Mesenchymal stem cell (in vitro differentiated cells and primary cell): ENCODE measurements around the gene IL1RAPL2.
A peak's percentile ranks its signal among the peaks of the same experiment; 100 is the strongest.

Experiments used
- DNase-seq: peaks from one replicate; pipeline ENCODE4 v3.0.0-alpha.2; 2013
- H2AFZ ChIP-seq: one replicate; pipeline ENCODE4 v1.6.1; 2013; ENCODE audit warnings: low read depth, mild to moderate bottlenecking, control low read depth, inconsistent platforms, low read length, moderate library complexity
- H2AK5ac ChIP-seq: 2 replicates; pipeline ENCODE4 v1.6.1; 2013; ENCODE audit warnings: low read length, moderate library complexity, mild to moderate bottlenecking, inconsistent platforms; ENCODE audit not compliant: severe bottlenecking
- H2BK120ac ChIP-seq: one replicate; pipeline ENCODE4 v1.6.1; 2013; ENCODE audit warnings: low read depth, mild to moderate bottlenecking, inconsistent platforms, low read length, moderate library complexity
- H2BK12ac ChIP-seq, 2 experiments: one replicate each; pipeline ENCODE4 v1.6.1; 2013; ENCODE audit warnings: inconsistent platforms in 2 of 2, low read length in 2 of 2, mild to moderate bottlenecking in 2 of 2, moderate library complexity in 2 of 2, control low read depth in 1 of 2
- H2BK15ac ChIP-seq: one replicate; pipeline ENCODE4 v1.6.1; 2013; ENCODE audit warnings: mild to moderate bottlenecking, low read depth, inconsistent platforms; ENCODE audit not compliant: poor library complexity, severe bottlenecking
- H2BK5ac ChIP-seq: 2 replicates; pipeline ENCODE4 v1.6.1; 2013; ENCODE audit warnings: low read depth, mild to moderate bottlenecking, low read length, control low read depth, inconsistent platforms; ENCODE audit not compliant: poor library complexity, severe bottlenecking
- H3K14ac ChIP-seq, 2 experiments: one replicate each; pipeline ENCODE4 v1.6.1; 2013; ENCODE audit warnings: inconsistent platforms in 2 of 2, low read length in 2 of 2, control low read depth in 1 of 2, mild to moderate bottlenecking in 1 of 2, moderate library complexity in 1 of 2
- H3K18ac ChIP-seq, 2 experiments: one replicate each; pipeline ENCODE4 v1.6.1; 2013; ENCODE audit warnings: inconsistent platforms in 2 of 2, low read length in 2 of 2, control low read depth in 1 of 2, low read depth in 1 of 2, mild to moderate bottlenecking in 1 of 2
- H3K23ac ChIP-seq, 2 experiments: one replicate each; pipeline ENCODE4 v1.6.1; 2013; ENCODE audit warnings: inconsistent platforms in 2 of 2, low read length in 2 of 2, mild to moderate bottlenecking in 2 of 2, moderate library complexity in 2 of 2, control low read depth in 1 of 2
- H3K27ac ChIP-seq: 2 replicates; pipeline ENCODE4 v1.5.1; 2013; ENCODE audit warnings: mild to moderate bottlenecking, moderate library complexity, low read length, control low read depth, inconsistent platforms; ENCODE audit not compliant: poor library complexity, severe bottlenecking
- H3K27me3 ChIP-seq, 2 experiments: 2 replicates each; pipeline versions ENCODE4 v1.6.1 to v1.7.0; 2013; ENCODE audit warnings: low read length in 2 of 2, mild to moderate bottlenecking in 2 of 2, moderate library complexity in 2 of 2, control low read depth in 1 of 2, inconsistent platforms in 1 of 2; ENCODE audit not compliant: control insufficient read depth in 1 of 2, insufficient read depth in 1 of 2
- H3K36me3 ChIP-seq, 2 experiments: 2 replicates each; pipeline versions ENCODE4 v1.6.1 to v1.7.0; 2013; ENCODE audit warnings: low read length in 2 of 2, control low read depth in 1 of 2, inconsistent platforms in 1 of 2, low read depth in 1 of 2, mild to moderate bottlenecking in 1 of 2; ENCODE audit not compliant: insufficient read depth in 2 of 2, control insufficient read depth in 1 of 2
- H3K4ac ChIP-seq, 2 experiments: one replicate each; pipeline ENCODE4 v1.6.1; 2013; ENCODE audit warnings: inconsistent platforms in 2 of 2, low read length in 2 of 2, mild to moderate bottlenecking in 2 of 2, moderate library complexity in 2 of 2, control low read depth in 1 of 2, low read depth in 1 of 2
- H3K4me1 ChIP-seq: 2 replicates; pipeline ENCODE4 v1.6.1; 2013; ENCODE audit warnings: low read depth, low read length, control low read depth; ENCODE audit not compliant: control insufficient read depth, insufficient read depth
- H3K4me2 ChIP-seq: 2 replicates; pipeline ENCODE4 v1.6.1; 2013; ENCODE audit warnings: low read length, mild to moderate bottlenecking, inconsistent platforms; ENCODE audit not compliant: poor library complexity, severe bottlenecking
- H3K4me3 ChIP-seq, 2 experiments: 2 replicates each; pipeline versions ENCODE4 v1.5.1 to v1.7.0; 2013; ENCODE audit warnings: low read length in 2 of 2, mild to moderate bottlenecking in 2 of 2, control low read depth in 1 of 2, low read depth in 1 of 2; ENCODE audit not compliant: insufficient read depth in 1 of 2
- H3K79me1 ChIP-seq: replicated peaks from 2 replicates; pipeline ENCODE4 v1.6.1; 2013; ENCODE audit warnings: mild to moderate bottlenecking, control low read depth, low read length, inconsistent platforms; ENCODE audit not compliant: poor library complexity, severe bottlenecking
- H3K9ac ChIP-seq: 2 replicates; pipeline ENCODE4 v1.7.0; 2013; ENCODE audit warnings: mild to moderate bottlenecking, low read length, moderate library complexity
- H3K9me3 ChIP-seq: 2 replicates; pipeline ENCODE4 v1.7.0; 2013; ENCODE audit warnings: mild to moderate bottlenecking, low read length; ENCODE audit not compliant: control insufficient read depth
- H4K8ac ChIP-seq: one replicate; pipeline ENCODE4 v1.6.1; 2013; ENCODE audit warnings: inconsistent platforms, mild to moderate bottlenecking, low read length, moderate library complexity
- H4K91ac ChIP-seq: one replicate; pipeline ENCODE4 v1.6.1; 2013; ENCODE audit warnings: mild to moderate bottlenecking, low read length, inconsistent platforms
- WGBS: methylation state at CpG from one replicate; pipeline ENCODE4 v1.1.7; 2013; ENCODE audit warnings: mixed read lengths; 5-methylcytosine and 5-hydroxymethylcytosine counted together

Gene IL1RAPL2

DNA sequence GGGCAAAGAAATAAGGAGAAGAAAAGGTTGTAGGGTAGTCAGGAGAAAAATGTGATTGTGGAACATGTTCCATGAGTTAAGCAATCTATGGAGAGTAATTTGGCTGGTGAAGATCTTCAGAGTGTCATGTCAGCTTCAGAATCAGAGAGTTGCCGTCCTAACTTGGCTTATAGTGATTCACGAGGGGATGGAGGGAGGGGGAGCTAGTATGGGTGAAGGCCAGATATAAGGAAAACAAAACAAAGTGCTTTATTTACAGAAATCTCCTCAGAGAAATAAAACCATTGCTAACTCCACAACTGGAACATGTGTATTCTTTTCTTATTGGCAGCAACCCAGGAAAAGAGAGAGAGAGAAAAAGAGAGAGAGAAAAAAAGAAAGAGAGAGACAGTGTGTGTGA, 999.9 kb downstream of the IL1RAPL2 start:
- Histone ChIP-seq H3K4me1 (no peaks in the 10 kb centered on the region), H3K4me2 (no peak overlapping the region), H2AK5ac (no peak overlapping the region), H3K14ac (no peak overlapping the region), H2BK5ac (no peak overlapping the region), H3K4ac (no peak overlapping the region), H3K4me3 (no peak overlapping the region), H3K9me3 (no peaks in the 10 kb centered on the region), H2AFZ (no peak overlapping the region), H3K79me1 (no peaks in the 10 kb centered on the region), H4K8ac (no peak overlapping the region), H3K27me3 (peaks cover 0 to 8% of the 10 kb centered on the region in 2 experiments), H3K9ac (no peak overlapping the region), H3K23ac (no peak overlapping the region), H2BK12ac (no peak overlapping the region), H4K91ac (no peak overlapping the region), H2BK120ac (no peak overlapping the region), H3K36me3 (no peaks in the 10 kb centered on the region), H3K18ac (no peak overlapping the region), H2BK15ac (no peak overlapping the region), H3K27ac (no peak overlapping the region)
- no CpG with 5 or more reads among the region's 2 CpGs for WGBS
- no peak for DNase-seq

DNA sequence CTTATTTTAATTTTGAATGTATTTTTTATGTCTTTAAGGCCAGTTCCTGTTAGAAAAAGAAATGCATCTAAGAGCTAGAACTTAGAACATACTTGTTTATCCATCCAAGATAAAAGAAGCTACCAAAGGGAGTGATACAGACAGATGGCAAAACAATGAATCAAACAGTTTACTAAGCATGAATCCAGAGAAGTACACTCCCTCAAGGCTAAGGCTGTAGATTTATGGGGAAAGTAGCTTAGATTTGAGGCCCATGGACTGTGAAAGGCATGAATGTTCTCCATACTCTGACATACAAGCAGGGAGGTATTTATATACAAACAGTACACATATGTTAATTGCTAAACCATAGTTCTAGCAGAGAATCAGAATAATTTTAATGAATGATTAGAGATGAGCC, 1001.1 kb downstream of the IL1RAPL2 start:
- Histone ChIP-seq H2BK120ac (no peak overlapping the region), H3K27me3 (peaks cover 0 to 12% of the 10 kb centered on the region in 2 experiments), H2AFZ (no peak overlapping the region), H3K4me1 (no peaks in the 10 kb centered on the region), H3K36me3 (no peaks in the 10 kb centered on the region), H3K9ac (no peak overlapping the region), H2BK12ac (no peak overlapping the region), H4K91ac (no peak overlapping the region), H3K27ac (no peak overlapping the region), H2BK5ac (no peak overlapping the region), H3K79me1 (no peaks in the 10 kb centered on the region), H3K18ac (no peak overlapping the region), H2BK15ac (no peak overlapping the region), H3K4me2 (no peak overlapping the region), H3K9me3 (no peaks in the 10 kb centered on the region), H2AK5ac (no peak overlapping the region), H3K4ac (no peak overlapping the region), H3K14ac (no peak overlapping the region), H3K23ac (no peak overlapping the region), H3K4me3 (no peak overlapping the region), H4K8ac (no peak overlapping the region)
- DNase-seq = no peak

DNA sequence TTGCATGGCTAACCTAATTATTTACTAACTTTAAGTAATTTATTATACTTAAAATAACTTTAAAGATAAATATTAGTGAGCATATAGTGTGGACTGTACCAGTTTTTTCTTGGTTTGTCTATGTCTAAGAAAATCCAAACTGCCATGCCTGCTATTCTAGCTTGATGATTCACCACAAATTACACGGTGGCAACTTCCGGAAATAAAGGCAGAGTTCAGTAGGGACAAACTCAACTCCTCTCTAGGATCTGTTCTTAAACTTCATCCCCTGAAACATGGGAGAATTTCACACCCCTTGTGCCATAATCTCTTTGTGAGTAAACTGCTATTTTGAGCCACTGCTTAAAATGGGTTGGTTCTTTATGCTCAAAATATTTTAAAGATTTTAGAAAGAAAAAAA, 1042.7 kb downstream of the IL1RAPL2 start:
- H2AFZ ChIP-seq = no peak overlapping the region
- H3K79me1 ChIP-seq = no peaks in the 10 kb centered on the region
- no peak overlapping the region for H3K14ac ChIP-seq
- H3K4ac ChIP-seq = no peak overlapping the region
- H4K91ac ChIP-seq = no peak overlapping the region
- H2AK5ac ChIP-seq = no peak overlapping the region
- peak; percentile 13 for DNase-seq
- H3K4me1 ChIP-seq = no peaks in the 10 kb centered on the region
- no peak overlapping the region for H2BK15ac ChIP-seq
- H2BK120ac ChIP-seq = no peak overlapping the region
- H3K4me3 ChIP-seq = no peak overlapping the region
- no peak overlapping the region for H4K8ac ChIP-seq
- no peak overlapping the region for H2BK5ac ChIP-seq
- no peaks in the 10 kb centered on the region for H3K36me3 ChIP-seq
- no peak overlapping the region for H3K9ac ChIP-seq
- no peak overlapping the region for H3K4me2 ChIP-seq
- H3K18ac ChIP-seq = no peak overlapping the region
- H2BK12ac ChIP-seq = no peak overlapping the region
- H3K27ac ChIP-seq = no peak overlapping the region
- peaks cover 0 to 2% of the 10 kb centered on the region in 2 experiments for H3K27me3 ChIP-seq
- no peak overlapping the region for H3K23ac ChIP-seq
- H3K9me3 ChIP-seq = peaks cover 10% of the 10 kb centered on the region
- WGBS = 75% methylated on average over 2 of the region's 2 CpGs

DNA sequence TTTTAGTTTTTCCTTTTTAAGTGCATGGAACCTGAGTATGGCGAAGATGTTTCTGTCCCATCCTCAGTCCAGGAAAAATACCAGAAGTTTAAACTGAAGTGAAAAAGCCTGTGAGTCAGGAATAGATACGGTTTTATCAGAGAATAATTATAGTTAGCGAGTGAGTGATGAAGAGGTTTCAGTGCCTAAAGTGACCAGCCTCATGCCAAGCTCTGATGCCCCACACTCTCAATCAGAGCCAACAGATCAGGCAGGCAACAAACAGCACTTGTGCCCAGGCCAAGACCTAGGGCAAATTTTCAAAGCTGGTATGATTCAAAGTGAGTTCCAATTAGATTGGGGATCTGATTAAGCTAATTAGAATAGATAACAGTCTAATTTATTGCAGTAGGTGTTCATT, 1043.5 kb downstream of the IL1RAPL2 start:
- H3K4me2 ChIP-seq = no peak overlapping the region
- H4K91ac ChIP-seq = no peak overlapping the region
- H2AK5ac ChIP-seq = no peak overlapping the region
- WGBS = 100% methylated on average over 1 of the region's 3 CpGs
- H2AFZ ChIP-seq = no peak overlapping the region
- no peaks in the 10 kb centered on the region for H3K4me1 ChIP-seq
- H3K79me1 ChIP-seq = no peaks in the 10 kb centered on the region
- no peak overlapping the region for H3K9ac ChIP-seq
- no peak for DNase-seq
- no peak overlapping the region for H3K27ac ChIP-seq
- peaks cover 0 to 2% of the 10 kb centered on the region in 2 experiments for H3K27me3 ChIP-seq
- H4K8ac ChIP-seq = no peak overlapping the region
- H3K23ac ChIP-seq = no peak overlapping the region
- no peak overlapping the region for H2BK120ac ChIP-seq
- H3K4ac ChIP-seq = no peak overlapping the region
- no peak overlapping the region for H3K4me3 ChIP-seq
- H2BK15ac ChIP-seq = no peak overlapping the region
- no peak overlapping the region for H3K18ac ChIP-seq
- H3K36me3 ChIP-seq = no peaks in the 10 kb centered on the region
- H3K9me3 ChIP-seq = peaks cover 10% of the 10 kb centered on the region
- H2BK5ac ChIP-seq = no peak overlapping the region
- H3K14ac ChIP-seq = no peak overlapping the region
- H2BK12ac ChIP-seq = no peak overlapping the region
